ENCODE measurements around the gene SURF6.

GRCh38 chr9:133379153-133380086, 43.4 kb upstream of the SURF6 start:
- TF ChIP-seq CTCF (IDR thresholded peaks at IDR 0.05) (no peak), POLR2A (IDR thresholded peaks at IDR 0.05) (no peak), EP300 (IDR thresholded peaks at IDR 0.05) (no peak)
